Mesenchymal stem cell (in vitro differentiated cells and primary cell): ENCODE results near the gene HCN3.

ENCODE experiments used
- DNase-seq: peaks from one replicate; pipeline ENCODE4 v3.0.0-alpha.2; 2013
- H2AFZ ChIP-seq: one replicate; pipeline ENCODE4 v1.6.1; 2013; ENCODE audit warnings: low read depth, mild to moderate bottlenecking, control low read depth, inconsistent platforms, low read length, moderate library complexity
- H2AK5ac ChIP-seq: 2 replicates; pipeline ENCODE4 v1.6.1; 2013; ENCODE audit warnings: low read length, moderate library complexity, mild to moderate bottlenecking, inconsistent platforms; ENCODE audit not compliant: severe bottlenecking
- H2BK120ac ChIP-seq: one replicate; pipeline ENCODE4 v1.6.1; 2013; ENCODE audit warnings: low read depth, mild to moderate bottlenecking, inconsistent platforms, low read length, moderate library complexity
- H2BK12ac ChIP-seq, 2 experiments: one replicate each; pipeline ENCODE4 v1.6.1; 2013; ENCODE audit warnings: inconsistent platforms in 2 of 2, low read length in 2 of 2, mild to moderate bottlenecking in 2 of 2, moderate library complexity in 2 of 2, control low read depth in 1 of 2
- H2BK15ac ChIP-seq: one replicate; pipeline ENCODE4 v1.6.1; 2013; ENCODE audit warnings: mild to moderate bottlenecking, low read depth, inconsistent platforms; ENCODE audit not compliant: poor library complexity, severe bottlenecking
- H2BK5ac ChIP-seq: 2 replicates; pipeline ENCODE4 v1.6.1; 2013; ENCODE audit warnings: low read depth, mild to moderate bottlenecking, low read length, control low read depth, inconsistent platforms; ENCODE audit not compliant: poor library complexity, severe bottlenecking
- H3K14ac ChIP-seq, 2 experiments: one replicate each; pipeline ENCODE4 v1.6.1; 2013; ENCODE audit warnings: inconsistent platforms in 2 of 2, low read length in 2 of 2, control low read depth in 1 of 2, mild to moderate bottlenecking in 1 of 2, moderate library complexity in 1 of 2
- H3K18ac ChIP-seq, 2 experiments: one replicate each; pipeline ENCODE4 v1.6.1; 2013; ENCODE audit warnings: inconsistent platforms in 2 of 2, low read length in 2 of 2, control low read depth in 1 of 2, low read depth in 1 of 2, mild to moderate bottlenecking in 1 of 2
- H3K23ac ChIP-seq, 2 experiments: one replicate each; pipeline ENCODE4 v1.6.1; 2013; ENCODE audit warnings: inconsistent platforms in 2 of 2, low read length in 2 of 2, mild to moderate bottlenecking in 2 of 2, moderate library complexity in 2 of 2, control low read depth in 1 of 2
- H3K27ac ChIP-seq: 2 replicates; pipeline ENCODE4 v1.5.1; 2013; ENCODE audit warnings: mild to moderate bottlenecking, moderate library complexity, low read length, control low read depth, inconsistent platforms; ENCODE audit not compliant: poor library complexity, severe bottlenecking
- H3K27me3 ChIP-seq, 2 experiments: 2 replicates each; pipeline versions ENCODE4 v1.6.1 to v1.7.0; 2013; ENCODE audit warnings: low read length in 2 of 2, mild to moderate bottlenecking in 2 of 2, moderate library complexity in 2 of 2, control low read depth in 1 of 2, inconsistent platforms in 1 of 2; ENCODE audit not compliant: control insufficient read depth in 1 of 2, insufficient read depth in 1 of 2
- H3K36me3 ChIP-seq, 2 experiments: 2 replicates each; pipeline versions ENCODE4 v1.6.1 to v1.7.0; 2013; ENCODE audit warnings: low read length in 2 of 2, control low read depth in 1 of 2, inconsistent platforms in 1 of 2, low read depth in 1 of 2, mild to moderate bottlenecking in 1 of 2; ENCODE audit not compliant: insufficient read depth in 2 of 2, control insufficient read depth in 1 of 2
- H3K4ac ChIP-seq, 2 experiments: one replicate each; pipeline ENCODE4 v1.6.1; 2013; ENCODE audit warnings: inconsistent platforms in 2 of 2, low read length in 2 of 2, mild to moderate bottlenecking in 2 of 2, moderate library complexity in 2 of 2, control low read depth in 1 of 2, low read depth in 1 of 2
- H3K4me1 ChIP-seq: 2 replicates; pipeline ENCODE4 v1.6.1; 2013; ENCODE audit warnings: low read depth, low read length, control low read depth; ENCODE audit not compliant: control insufficient read depth, insufficient read depth
- H3K4me2 ChIP-seq: 2 replicates; pipeline ENCODE4 v1.6.1; 2013; ENCODE audit warnings: low read length, mild to moderate bottlenecking, inconsistent platforms; ENCODE audit not compliant: poor library complexity, severe bottlenecking
- H3K4me3 ChIP-seq, 2 experiments: 2 replicates each; pipeline versions ENCODE4 v1.5.1 to v1.7.0; 2013; ENCODE audit warnings: low read length in 2 of 2, mild to moderate bottlenecking in 2 of 2, control low read depth in 1 of 2, low read depth in 1 of 2; ENCODE audit not compliant: insufficient read depth in 1 of 2
- H3K79me1 ChIP-seq: replicated peaks from 2 replicates; pipeline ENCODE4 v1.6.1; 2013; ENCODE audit warnings: mild to moderate bottlenecking, control low read depth, low read length, inconsistent platforms; ENCODE audit not compliant: poor library complexity, severe bottlenecking
- H3K9ac ChIP-seq: 2 replicates; pipeline ENCODE4 v1.7.0; 2013; ENCODE audit warnings: mild to moderate bottlenecking, low read length, moderate library complexity
- H3K9me3 ChIP-seq: 2 replicates; pipeline ENCODE4 v1.7.0; 2013; ENCODE audit warnings: mild to moderate bottlenecking, low read length; ENCODE audit not compliant: control insufficient read depth
- H4K8ac ChIP-seq: one replicate; pipeline ENCODE4 v1.6.1; 2013; ENCODE audit warnings: inconsistent platforms, mild to moderate bottlenecking, low read length, moderate library complexity
- H4K91ac ChIP-seq: one replicate; pipeline ENCODE4 v1.6.1; 2013; ENCODE audit warnings: mild to moderate bottlenecking, low read length, inconsistent platforms
- WGBS: methylation state at CpG from one replicate; pipeline ENCODE4 v1.1.7; 2013; ENCODE audit warnings: mixed read lengths; 5-methylcytosine and 5-hydroxymethylcytosine counted together

Gene HCN3

GRCh38 chr1:155321639-155322503, 44.6 kb downstream of the HCN3 start:
- Histone ChIP-seq H3K4me2 (peak overlapping the region; percentile 96), H2AFZ (no peak overlapping the region), H3K27ac (peak overlapping the region; percentile 24), H3K4me1 (peaks cover 34% of the 10 kb centered on the region), H4K91ac (peak overlapping the region; percentile 28), H3K23ac (peak overlapping the region in 1 of 2 experiments; percentile 27), H3K27me3 (no peaks in the 10 kb centered on the region), H3K4ac (peak overlapping the region in 1 of 2 experiments; percentile 17), H2AK5ac (no peak overlapping the region), H3K9ac (peak overlapping the region; percentile 94), H3K79me1 (peaks cover 31% of the 10 kb centered on the region), H3K9me3 (no peaks in the 10 kb centered on the region), H2BK120ac (no peak overlapping the region), H2BK5ac (no peak overlapping the region), H2BK12ac (peak overlapping the region in 1 of 2 experiments; percentile 64), H4K8ac (no peak overlapping the region), H3K14ac (peak overlapping the region in 1 of 2 experiments; percentile 84), H3K4me3 (peak overlapping the region in 1 of 2 experiments; percentile 97), H3K18ac (peak overlapping the region in 1 of 2 experiments; percentile 37), H2BK15ac (no peak overlapping the region), H3K36me3 (peaks cover 40 to 49% of the 10 kb centered on the region in 2 experiments)
- peak; percentile 41 for DNase-seq
- WGBS = 71% methylated on average over 23 of the region's 27 CpGs

GRCh38 chr1:155322571-155322952, 45.3 kb downstream of the HCN3 start:
- peak overlapping the region; percentile 34 for H4K91ac ChIP-seq
- H3K14ac ChIP-seq = peak overlapping the region in 1 of 2 experiments; percentile 55
- H3K9ac ChIP-seq = peak overlapping the region; percentile 94
- H3K4me2 ChIP-seq = peak overlapping the region; percentile 96
- no peak overlapping the region for H2AFZ ChIP-seq
- peak; percentile 73 for DNase-seq
- no peak overlapping the region for H2BK15ac ChIP-seq
- H2AK5ac ChIP-seq = no peak overlapping the region
- H4K8ac ChIP-seq = peak overlapping the region; percentile 19
- peaks cover 42 to 52% of the 10 kb centered on the region in 2 experiments for H3K36me3 ChIP-seq
- peak overlapping the region; percentile 76 for H3K27ac ChIP-seq
- peaks cover 33% of the 10 kb centered on the region for H3K79me1 ChIP-seq
- H3K18ac ChIP-seq = peak overlapping the region; percentile 52 to 86
- 3% methylated on average over 28 of the region's 28 CpGs for WGBS
- peak overlapping the region in 1 of 2 experiments; percentile 73 for H3K23ac ChIP-seq
- no peak overlapping the region for H2BK5ac ChIP-seq
- no peaks in the 10 kb centered on the region for H3K27me3 ChIP-seq
- no peaks in the 10 kb centered on the region for H3K9me3 ChIP-seq
- peak overlapping the region in 1 of 2 experiments; percentile 67 for H2BK12ac ChIP-seq
- H2BK120ac ChIP-seq = peak overlapping the region; percentile 59
- peak overlapping the region; percentile 17 to 86 for H3K4ac ChIP-seq
- peak overlapping the region; percentile 63 to 97 for H3K4me3 ChIP-seq
- peaks cover 34% of the 10 kb centered on the region for H3K4me1 ChIP-seq

- H3K79me1 ChIP-seq = peaks cover 35% of the 10 kb centered on the region
- H4K91ac ChIP-seq = peak overlapping the region; percentile 70
- peak overlapping the region; percentile 84 for H4K8ac ChIP-seq
- H3K18ac ChIP-seq = peak overlapping the region; percentile 58 to 94
- peak overlapping the region; percentile 66 for H3K27ac ChIP-seq
- peak overlapping the region; percentile 96 for H3K4me2 ChIP-seq
- peak overlapping the region in 1 of 2 experiments; percentile 87 for H3K14ac ChIP-seq
- no peak overlapping the region for H3K23ac ChIP-seq
- H3K4ac ChIP-seq = peak overlapping the region; percentile 13 to 94
- peak overlapping the region; percentile 63 to 97 for H3K4me3 ChIP-seq
- H2BK5ac ChIP-seq = no peak overlapping the region
- no peaks in the 10 kb centered on the region for H3K9me3 ChIP-seq
- under 1% methylated on average over 38 of the region's 58 CpGs for WGBS
- no peak overlapping the region for H2AK5ac ChIP-seq
- DNase-seq = peak; percentile 99
- peaks cover 42 to 54% of the 10 kb centered on the region in 2 experiments for H3K36me3 ChIP-seq
- no peak overlapping the region for H2AFZ ChIP-seq
- H2BK15ac ChIP-seq = peak overlapping the region; percentile 61
- H3K27me3 ChIP-seq = no peaks in the 10 kb centered on the region
- H3K9ac ChIP-seq = peak overlapping the region; percentile 94
- peak overlapping the region; percentile 84 for H2BK120ac ChIP-seq
- peaks cover 34% of the 10 kb centered on the region for H3K4me1 ChIP-seq
- no peak overlapping the region for H2BK12ac ChIP-seq
Measured at GRCh38 chr1:155322953-155323728, 45.9 kb downstream of the HCN3 start.
